Measurements from ENCODE around the gene KIF12. TPM values are rescaled to one million over a fixed set of nuclear protein-coding genes. Genes with fewer than 3 reads are reported as not detected.

Gene KIF12
- total and polyA plus RNA-seq, 2 donors (not counting 3 experiments of a cell fraction or from before 2014, with no cell fraction given): 0.46 to 0.97 TPM

- FAIRE-seq (no peak), DNase-seq (ENCODE audit: low read depth, low spot score) (no peak)
- no TSS peak for BruUV-seq (replicated peaks)
- Histone ChIP-seq H3K9ac (replicated peaks; ENCODE audit: extremely low read depth, insufficient read depth, low read length) (no peak overlapping the region), H3K4me3 (replicated peaks in 1 of 3; ENCODE audit: insufficient read depth in 1 of 3, low read depth in 1 of 3, low read length in 3 of 3) (no peak overlapping the region), H3K27me3 (ENCODE audit: control insufficient read depth in 2 of 2, insufficient read depth in 2 of 2, low read length in 2 of 2) (peaks cover 2% of the 10 kb centered on the region in 2 experiments), H3K79me2 (ENCODE audit: control insufficient read depth, insufficient read depth, low read length) (no peaks in the 10 kb centered on the region), H4K20me1 (replicated peaks; ENCODE audit: control insufficient read depth, extremely low read depth, insufficient read depth, low read length) (no peaks in the 10 kb centered on the region), H3K9me3 (replicated peaks; ENCODE audit: control insufficient read depth, insufficient read depth, low read length) (no peaks in the 10 kb centered on the region), H2AFZ (ENCODE audit: low read depth, low read length) (no peak overlapping the region), H3K36me3 (ENCODE audit: control insufficient read depth in 2 of 2, extremely low read depth in 1 of 2, insufficient read depth in 2 of 2, low read length in 2 of 2) (no peaks in the 10 kb centered on the region), H3K4me2 (ENCODE audit: insufficient read depth, low read length) (no peak overlapping the region), H3K27ac (ENCODE audit: insufficient read depth, low read depth, low read length) (no peak overlapping the region), H3K9me1 (replicated peaks; ENCODE audit: control insufficient read depth, extremely low read depth, insufficient read depth, low read length) (no peaks in the 10 kb centered on the region), H3K4me1 (ENCODE audit: control insufficient read depth, extremely low read depth, insufficient read depth, low read length) (no peaks in the 10 kb centered on the region)
- intact Hi-C loops (cut with micrococcal nuclease) (no loop called here), dilution Hi-C loops (cut with MboI; ENCODE audit: extremely low pct_ligation_motif_present, low sequenced_read_pairs) (loop anchor here (25.0 kb wide), 1 partner anchor 193 kb away; no protein-coding TSS in a partner anchor)
- ChIA-PET POLR2A (no interaction called here), CTCF (interaction anchor here (1.0 to 5.8 kb wide), 6 partner anchors 11 to 197 kb away, joined by 3 to 64 read pairs (median 18); no protein-coding TSS in a partner anchor)
- TF ChIP-seq EZH2 (IDR thresholded peaks at IDR 0.05; ENCODE audit: borderline replicate concordance, low read depth, low read length, severe bottlenecking) (no peak), CTCF (IDR thresholded peaks at IDR 0.05; ENCODE audit: extremely low read depth in 1 of 2, insufficient read depth in 1 of 2, low read depth in 1 of 2, low read length in 2 of 2) (no peak), MYC (IDR thresholded peaks at IDR 0.05; ENCODE audit: low read depth, low read length) (no peak), POLR2A (IDR thresholded peaks at IDR 0.05; ENCODE audit: low read depth, low read length) (no peak), POLR2AphosphoS5 (IDR thresholded peaks at IDR 0.05; ENCODE audit: insufficient read depth, low read depth, low read length) (no peak), JUN (IDR thresholded peaks at IDR 0.05; ENCODE audit: borderline replicate concordance, insufficient read depth, insufficient read length, low read depth) (no peak), FOS (IDR thresholded peaks at IDR 0.05; ENCODE audit: borderline replicate concordance, insufficient read depth, low read length) (no peak), GATA2 (IDR thresholded peaks at IDR 0.05; ENCODE audit: insufficient read depth, insufficient read length, low read depth, low read length) (no peak), MAX (IDR thresholded peaks at IDR 0.05; ENCODE audit: insufficient read depth, insufficient read length) (no peak)
Observed at GRCh38 chr9:114093761-114094505, 5.2 kb downstream of the KIF12 start.
